GM18502 (cell line): ENCODE results near the gene IGFN1.

Experiments
- ATAC-seq: cut with Tn5 transposase; IDR thresholded peaks from one replicate; pipeline ENCODE4 v1.9.1; 2021; ENCODE audit warnings: mild to moderate bottlenecking; ENCODE audit not compliant: unreplicated experiment, poor library complexity

The IGFN1 gene

DNA sequence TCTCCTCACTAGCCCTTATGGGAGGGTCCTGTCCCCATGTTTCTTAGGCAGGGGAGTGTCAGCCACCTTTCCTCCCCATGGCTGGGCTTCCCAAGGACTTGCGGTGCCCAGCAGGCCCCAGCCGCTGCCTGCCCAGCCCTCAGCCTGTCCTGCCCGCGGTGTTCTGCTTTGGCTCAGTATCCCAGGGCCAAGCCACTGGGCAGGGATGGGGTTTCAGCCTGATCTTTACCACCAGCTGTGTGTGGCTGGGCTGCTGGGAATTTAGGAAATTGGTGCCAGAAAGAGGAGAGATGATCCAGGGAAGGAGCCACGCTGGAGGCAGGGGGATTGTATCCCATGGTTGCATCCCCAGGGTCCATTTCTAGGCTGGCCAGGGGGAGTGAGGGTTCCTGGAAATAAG lies 6.9 kb upstream of the IGFN1 start:
- no peak for ATAC-seq

- no peak for ATAC-seq
Measured at GRCh38 chr1:201184307-201185122, 6.1 kb upstream of the IGFN1 start.

- no peak for ATAC-seq
Measured at GRCh38 chr1:201185123-201185453, 5.5 kb upstream of the IGFN1 start.

DNA sequence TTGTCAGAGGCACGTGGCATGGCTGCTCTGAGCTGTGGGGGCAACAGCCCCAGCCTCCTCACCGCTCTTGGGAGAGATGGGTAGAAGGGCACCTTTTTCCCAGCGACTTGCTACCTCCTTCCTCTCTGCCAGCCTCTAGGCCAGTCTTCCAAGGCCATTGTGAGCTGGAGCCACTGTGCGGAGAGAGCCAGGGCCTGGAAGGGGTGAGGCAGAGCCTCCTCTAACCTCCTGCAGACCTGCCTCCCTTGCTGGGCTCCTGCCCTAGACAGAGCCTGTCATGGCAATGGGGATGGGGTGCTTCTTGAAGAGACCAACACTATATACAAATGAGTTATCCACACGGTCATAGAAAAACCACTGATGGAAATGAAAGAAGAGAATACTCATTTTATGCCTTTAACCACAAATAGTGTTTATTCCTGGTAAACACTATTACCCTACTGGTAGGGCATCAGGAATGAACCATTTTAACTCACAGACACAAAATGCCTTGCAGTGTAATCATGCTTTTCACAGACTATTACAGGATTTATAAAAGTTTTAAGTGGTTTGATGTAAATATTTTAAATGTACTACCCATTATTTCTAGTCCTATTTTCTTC lies 5.0 kb upstream of the IGFN1 start:
- no peak for ATAC-seq

DNA sequence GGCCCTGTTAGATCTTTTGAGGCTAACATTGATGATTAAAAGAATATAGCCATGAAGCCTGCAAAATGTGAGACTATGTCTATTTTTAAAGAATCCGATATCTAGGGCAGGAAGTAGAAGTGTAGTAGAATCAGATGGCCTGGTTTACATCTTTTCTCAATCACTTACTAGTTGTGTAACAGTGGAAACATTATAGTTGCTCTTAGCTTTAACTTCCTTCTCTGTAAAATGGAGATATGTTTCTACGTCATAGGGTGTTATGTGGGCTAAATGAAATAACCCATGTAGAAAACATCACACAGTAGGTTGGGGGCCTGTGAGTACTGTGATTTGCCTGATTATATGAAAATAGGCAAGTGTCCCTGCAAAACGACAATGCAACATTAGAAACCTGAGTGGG lies 4.4 kb upstream of the IGFN1 start:
- ATAC-seq: no peak

DNA sequence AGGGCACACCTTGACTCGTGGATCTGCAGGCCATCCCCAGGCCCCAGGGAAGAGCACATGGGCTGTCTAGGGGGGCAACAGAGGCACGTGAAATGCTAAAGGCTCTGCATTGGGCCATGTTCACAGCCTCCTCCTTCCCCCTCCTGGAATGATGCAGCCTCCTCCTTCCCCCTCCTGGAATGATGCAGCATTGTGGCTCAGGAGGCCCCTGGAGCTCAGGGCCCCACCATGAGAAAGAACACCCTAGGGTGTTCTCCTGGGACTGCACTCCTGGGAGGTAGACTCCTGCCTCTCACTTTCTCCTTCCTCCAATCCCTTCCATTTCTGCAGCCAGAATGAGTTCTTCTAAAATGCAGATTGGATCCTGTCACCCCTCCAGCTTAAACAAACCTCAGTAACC lies 1.5 kb upstream of the IGFN1 start:
- no peak for ATAC-seq

GRCh38 chr1:201190005-201190404 lies 619 bp upstream of the IGFN1 start:
- no peak for ATAC-seq

- ATAC-seq: no peak
Measured at GRCh38 chr1:201191653-201192260, 1.1 kb downstream of the IGFN1 start.

DNA sequence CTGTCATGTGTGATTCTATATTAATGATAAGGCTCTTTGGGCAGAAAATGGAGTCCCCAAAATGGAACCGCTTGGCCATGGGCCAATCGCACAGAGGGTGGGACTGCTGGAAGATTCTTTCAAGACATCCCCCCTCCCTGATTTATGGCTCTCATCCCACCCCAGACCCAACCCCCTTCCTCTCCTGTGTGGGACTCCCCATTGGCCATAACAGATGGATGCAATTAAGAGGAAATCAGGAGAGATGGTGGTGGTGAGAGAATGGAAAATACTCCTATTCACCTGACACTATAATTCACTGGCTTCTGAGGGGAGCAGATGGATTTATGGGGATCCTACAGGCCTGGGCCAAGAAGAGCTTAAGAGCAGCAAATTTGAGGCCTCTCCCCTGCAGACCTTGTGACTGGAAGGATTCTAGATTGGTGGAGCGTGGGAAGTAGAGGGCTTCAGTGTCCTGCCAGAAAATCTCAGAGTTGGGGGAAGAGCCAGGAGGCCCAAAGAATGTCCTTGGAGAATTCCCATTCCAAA lies 1.7 kb downstream of the IGFN1 start:
- no peak for ATAC-seq

DNA sequence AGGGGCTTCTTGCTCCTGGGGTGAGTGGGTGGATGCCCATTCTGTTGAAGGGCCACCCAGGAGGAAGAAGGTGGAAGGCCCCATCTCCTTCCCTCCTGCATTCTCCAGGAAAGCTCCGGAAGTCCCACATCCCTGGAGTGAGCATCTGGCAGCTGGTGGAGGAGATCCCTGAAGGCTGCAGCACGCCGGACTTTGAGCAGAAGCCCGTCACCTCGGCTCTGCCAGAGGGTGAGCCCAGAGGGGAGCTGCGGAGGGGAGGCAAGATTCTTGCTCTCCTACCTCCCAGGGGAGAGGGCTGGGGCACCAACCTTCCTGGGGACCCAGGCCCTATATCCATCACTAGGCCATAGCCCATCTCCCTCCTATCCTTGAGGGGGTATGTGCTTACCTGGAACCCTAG lies 3.4 kb downstream of the IGFN1 start:
- no peak for ATAC-seq

- no peak for ATAC-seq
Measured at GRCh38 chr1:201198598-201198997, 8.0 kb downstream of the IGFN1 start.

DNA sequence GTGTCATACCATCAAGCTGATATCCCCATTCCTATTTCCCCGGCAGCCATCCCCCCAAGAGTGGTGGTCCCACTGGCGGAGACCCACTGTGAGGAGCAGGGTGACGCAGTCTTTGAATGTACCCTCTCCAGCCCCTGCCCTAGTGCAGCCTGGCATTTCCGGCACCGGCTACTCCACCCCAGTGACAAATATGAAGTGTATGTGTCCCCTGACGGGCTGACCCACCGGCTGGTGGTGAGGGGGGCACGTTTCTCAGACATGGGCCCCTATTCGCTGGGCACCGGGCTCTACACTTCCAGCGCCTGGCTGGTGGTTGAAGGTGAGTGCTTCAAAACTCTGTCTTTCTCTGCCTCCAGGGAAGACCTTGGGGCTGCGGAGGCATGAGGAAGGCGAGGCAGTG lies 14.4 kb downstream of the IGFN1 start:
- no peak for ATAC-seq

DNA sequence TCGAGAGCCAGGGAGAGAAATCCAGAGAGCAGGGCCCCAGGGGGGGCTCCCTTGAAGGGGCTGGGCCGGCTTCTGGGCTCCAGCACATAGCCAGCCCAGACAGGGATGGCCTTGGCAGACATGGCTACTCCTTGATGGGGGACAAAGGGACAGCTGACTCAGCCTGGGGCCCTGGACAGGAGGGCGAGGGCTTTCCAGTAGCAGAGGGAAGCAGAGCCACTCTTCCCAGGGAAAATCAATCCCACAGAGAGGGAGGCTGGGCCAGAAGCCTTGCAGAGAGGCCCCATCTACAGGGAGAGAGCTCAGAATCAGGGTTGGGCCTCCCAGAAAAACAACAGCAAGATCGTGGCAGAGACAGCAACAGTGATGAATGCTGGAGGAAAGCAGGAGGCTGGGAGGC lies 15.6 kb downstream of the IGFN1 start:
- no peak for ATAC-seq

DNA sequence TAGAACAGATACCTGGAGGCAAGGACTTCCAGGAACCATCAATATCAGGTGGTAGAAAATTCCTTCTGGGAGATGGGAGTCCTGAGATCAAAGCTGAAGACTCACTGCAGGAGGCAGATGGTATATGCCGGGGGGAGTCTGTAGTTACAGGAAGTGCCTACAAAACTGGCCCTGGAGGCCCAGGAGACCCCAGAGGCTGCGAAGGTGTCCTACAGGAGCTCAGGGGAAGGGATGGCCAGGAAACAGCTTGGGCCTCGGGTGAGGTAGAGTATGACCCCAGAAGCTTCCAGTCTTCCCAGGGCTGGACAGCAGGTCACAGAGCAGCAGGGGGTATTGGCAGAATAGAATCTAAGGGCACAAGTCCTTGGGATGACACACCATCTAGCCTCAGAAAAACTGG lies 16.4 kb downstream of the IGFN1 start:
- no peak for ATAC-seq

- no peak for ATAC-seq
Measured at GRCh38 chr1:201208236-201208635, 17.6 kb downstream of the IGFN1 start.

DNA sequence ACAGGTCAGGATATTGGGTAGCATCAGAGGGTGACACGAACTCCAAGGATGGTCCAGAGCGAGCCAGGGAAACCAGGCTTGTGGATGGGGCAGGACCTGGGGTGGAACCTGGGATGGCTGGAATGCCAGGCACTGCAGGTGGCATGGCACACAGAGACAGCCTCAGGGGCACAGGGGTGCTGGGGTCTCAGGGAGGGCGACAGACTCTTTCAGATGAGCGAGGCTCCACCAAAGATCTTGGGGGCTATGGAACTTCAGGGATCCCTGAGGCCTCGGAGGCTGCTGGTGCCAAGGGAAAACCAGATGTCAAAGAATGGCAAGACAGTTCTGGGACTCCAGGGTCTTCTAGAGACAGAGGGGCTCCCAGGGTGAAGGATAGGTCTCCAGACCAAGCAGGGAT lies 21.4 kb downstream of the IGFN1 start:
- ATAC-seq: no peak

DNA sequence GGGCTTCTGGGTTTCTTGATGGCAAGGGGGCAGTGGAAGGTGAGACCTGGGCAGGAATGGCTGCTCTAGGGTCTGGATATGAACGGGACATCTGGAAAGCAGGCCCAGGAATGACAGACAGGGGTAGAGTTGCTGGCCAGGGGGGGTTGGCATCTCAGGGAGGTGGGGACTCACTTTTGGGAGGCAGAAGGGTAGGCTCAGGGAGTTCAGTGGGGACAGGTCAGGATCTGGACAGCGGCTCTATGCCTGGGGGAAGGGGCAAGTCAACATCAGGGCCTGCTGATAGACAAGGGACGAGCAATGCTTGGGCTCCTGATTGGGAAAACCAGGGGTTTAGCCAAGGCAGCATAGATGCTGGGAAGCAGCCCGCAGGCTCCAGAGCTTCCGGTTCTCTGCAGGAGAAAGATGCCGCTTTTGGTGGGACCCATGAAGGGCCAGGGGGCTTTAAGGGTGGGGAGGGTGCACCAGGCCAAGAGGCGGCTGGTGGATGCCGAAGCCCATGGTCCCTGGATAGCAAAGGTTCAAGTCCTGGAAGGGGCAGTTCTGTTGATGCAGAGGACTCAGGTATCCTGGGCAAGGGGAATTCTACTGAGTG lies 21.9 kb downstream of the IGFN1 start:
- no peak for ATAC-seq

- no peak for ATAC-seq
Measured at GRCh38 chr1:201213106-201213770, 22.6 kb downstream of the IGFN1 start.

GRCh38 chr1:201213926-201214325 lies 23.3 kb downstream of the IGFN1 start:
- ATAC-seq: no peak

DNA sequence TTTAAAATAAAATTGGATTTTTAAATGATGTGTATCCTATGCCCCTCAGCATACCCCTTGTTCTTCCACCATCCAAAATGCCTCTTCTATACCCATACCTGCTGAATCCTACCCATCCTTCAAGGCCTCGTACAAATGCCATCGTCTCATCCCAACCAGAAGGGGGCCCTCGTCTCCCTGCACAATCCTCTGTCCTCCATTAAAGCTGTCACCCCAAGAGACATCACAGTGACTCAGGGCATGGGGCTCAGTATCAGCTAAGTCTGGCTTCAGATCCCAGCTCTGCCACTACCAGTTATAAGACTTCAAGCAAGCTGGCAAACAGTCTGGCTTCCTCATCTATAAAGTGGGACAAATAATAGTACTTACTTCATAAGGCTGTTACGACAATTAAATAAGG lies 23.8 kb downstream of the IGFN1 start:
- no peak for ATAC-seq

DNA sequence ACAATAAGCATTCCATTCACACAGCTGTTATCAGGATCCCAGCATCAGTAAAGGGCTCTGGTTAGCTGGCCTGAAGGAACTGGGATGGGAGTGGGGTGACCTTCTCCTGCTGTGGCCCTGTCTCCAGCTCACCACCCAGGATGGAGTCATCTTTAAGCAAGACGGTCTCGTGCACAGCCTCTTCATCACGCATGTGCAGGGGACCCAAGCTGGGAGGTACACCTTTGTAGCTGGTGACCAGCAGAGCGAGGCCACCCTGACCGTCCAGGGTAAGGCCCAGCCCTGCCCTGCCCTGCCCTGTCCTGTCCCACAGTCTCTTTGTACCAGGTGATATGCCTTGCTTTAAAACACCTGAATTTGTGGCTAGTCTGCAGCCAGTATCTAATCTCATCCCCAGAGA lies 24.3 kb downstream of the IGFN1 start:
- no peak for ATAC-seq
